Measurements from ENCODE around the gene DMBT1. TPM values are rescaled to one million over a fixed set of nuclear protein-coding genes. Genes with fewer than 3 reads are reported as not detected.
"Not testable (repeated sequence)": the region's sequence is repeated elsewhere in the genome, so short reads cannot be mapped to it uniquely, and the experiment has no call there.

The DMBT1 gene
- polyA plus RNA-seq, 1 donor (not counting 4 experiments of a cell fraction or from before 2014, with no cell fraction given), result 0.04 TPM

- dilution Hi-C loops (cut with MboI; ENCODE audit: extremely low pct_ligation_motif_present, low sequenced_read_pairs), result no loop called here
- FAIRE-seq, result no peak
Observed at GRCh38 chr10:122618461-122619165, 58.1 kb downstream of the DMBT1 start.

GRCh38 chr10:122620961-122621360 is 60.4 kb downstream of the DMBT1 start:
- H3K27me3 ChIP-seq (ENCODE audit: control insufficient read depth, extremely low read depth, insufficient read depth, low read length); H3K9me1 ChIP-seq (ENCODE audit: control insufficient read depth, extremely low read depth, insufficient read depth, low read length); H2AFZ ChIP-seq (ENCODE audit: control insufficient read depth, low read length); H4K20me1 ChIP-seq (ENCODE audit: control insufficient read depth, extremely low read depth, insufficient read depth, low read length); H3K27ac ChIP-seq (ENCODE audit: control insufficient read depth, insufficient read depth, low read length); H3K4me1 ChIP-seq (ENCODE audit: control insufficient read depth, extremely low read depth, insufficient read depth, low read length); H3K36me3 ChIP-seq (ENCODE audit: control insufficient read depth in 2 of 2, extremely low read depth in 1 of 2, insufficient read depth in 2 of 2, low read length in 2 of 2); H3K4me2 ChIP-seq (ENCODE audit: control insufficient read depth, extremely low read depth, insufficient read depth, low read depth, low read length); H3K9me3 ChIP-seq (ENCODE audit: control insufficient read depth, low read depth, low read length); FAIRE-seq; H3K79me2 ChIP-seq (ENCODE audit: control insufficient read depth, insufficient read depth, low read length); DNase-seq (ENCODE audit: low read depth, low spot score); H3K4me3 ChIP-seq (ENCODE audit: control insufficient read depth in 2 of 3, extremely low read depth in 1 of 3, insufficient read depth in 2 of 3, low read depth in 1 of 3, low read length in 3 of 3); H3K9ac ChIP-seq (ENCODE audit: control insufficient read depth, extremely low read depth, insufficient read depth, low read length); dilution Hi-C loops (cut with MboI; ENCODE audit: extremely low pct_ligation_motif_present, low sequenced_read_pairs): not testable (repeated sequence)

More at GRCh38 chr10:122618461-122619165, 58.1 kb downstream of the DMBT1 start:
- Histone ChIP-seq H3K4me1 (ENCODE audit: control insufficient read depth, extremely low read depth, insufficient read depth, low read length) (no peaks in the 10 kb centered on the region), H3K27me3 (ENCODE audit: control insufficient read depth, extremely low read depth, insufficient read depth, low read length) (peaks cover 3% of the 10 kb centered on the region), H3K27ac (ENCODE audit: control insufficient read depth, insufficient read depth, low read length) (no peak overlapping the region), H3K79me2 (ENCODE audit: control insufficient read depth, insufficient read depth, low read length) (no peaks in the 10 kb centered on the region), H3K4me2 (ENCODE audit: control insufficient read depth, extremely low read depth, insufficient read depth, low read depth, low read length) (no peak overlapping the region), H3K9me1 (ENCODE audit: control insufficient read depth, extremely low read depth, insufficient read depth, low read length) (no peaks in the 10 kb centered on the region), H2AFZ (ENCODE audit: control insufficient read depth, low read length) (no peak overlapping the region), H3K4me3 (ENCODE audit: control insufficient read depth in 2 of 3, extremely low read depth in 1 of 3, insufficient read depth in 2 of 3, low read depth in 1 of 3, low read length in 3 of 3) (no peak overlapping the region), H4K20me1 (ENCODE audit: control insufficient read depth, extremely low read depth, insufficient read depth, low read length) (no peaks in the 10 kb centered on the region), H3K9ac (ENCODE audit: control insufficient read depth, extremely low read depth, insufficient read depth, low read length) (no peak overlapping the region), H3K36me3 (ENCODE audit: control insufficient read depth in 2 of 2, extremely low read depth in 1 of 2, insufficient read depth in 2 of 2, low read length in 2 of 2) (no peaks in the 10 kb centered on the region), H3K9me3 (ENCODE audit: control insufficient read depth, low read depth, low read length) (no peaks in the 10 kb centered on the region)
- no peak for DNase-seq (ENCODE audit: low read depth, low spot score)
- TF ChIP-seq, protein P1, sequence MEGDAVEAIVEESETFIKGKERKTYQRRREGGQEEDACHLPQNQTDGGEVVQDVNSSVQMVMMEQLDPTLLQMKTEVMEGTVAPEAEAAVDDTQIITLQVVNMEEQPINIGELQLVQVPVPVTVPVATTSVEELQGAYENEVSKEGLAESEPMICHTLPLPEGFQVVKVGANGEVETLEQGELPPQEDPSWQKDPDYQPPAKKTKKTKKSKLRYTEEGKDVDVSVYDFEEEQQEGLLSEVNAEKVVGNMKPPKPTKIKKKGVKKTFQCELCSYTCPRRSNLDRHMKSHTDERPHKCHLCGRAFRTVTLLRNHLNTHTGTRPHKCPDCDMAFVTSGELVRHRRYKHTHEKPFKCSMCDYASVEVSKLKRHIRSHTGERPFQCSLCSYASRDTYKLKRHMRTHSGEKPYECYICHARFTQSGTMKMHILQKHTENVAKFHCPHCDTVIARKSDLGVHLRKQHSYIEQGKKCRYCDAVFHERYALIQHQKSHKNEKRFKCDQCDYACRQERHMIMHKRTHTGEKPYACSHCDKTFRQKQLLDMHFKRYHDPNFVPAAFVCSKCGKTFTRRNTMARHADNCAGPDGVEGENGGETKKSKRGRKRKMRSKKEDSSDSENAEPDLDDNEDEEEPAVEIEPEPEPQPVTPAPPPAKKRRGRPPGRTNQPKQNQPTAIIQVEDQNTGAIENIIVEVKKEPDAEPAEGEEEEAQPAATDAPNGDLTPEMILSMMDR (optimal IDR thresholded peaks at IDR 0.05 in 1 of 3, IDR thresholded peaks at IDR 0.05 in 1 of 3, conservative IDR thresholded peaks at IDR 0.05 in 1 of 3; ENCODE audit: extremely low read depth in 1 of 3, insufficient read depth in 2 of 3, low read length in 3 of 3), result no peak
- no peak for TF ChIP-seq EZH2 (IDR thresholded peaks at IDR 0.05; ENCODE audit: low read length)

GRCh38 chr10:122624546-122624945 is 64.0 kb downstream of the DMBT1 start:
- no peak for FAIRE-seq
- TF ChIP-seq EZH2 (IDR thresholded peaks at IDR 0.05; ENCODE audit: low read length), result no peak
- TF ChIP-seq, protein P1 (optimal IDR thresholded peaks at IDR 0.05 in 1 of 3, IDR thresholded peaks at IDR 0.05 in 1 of 3, conservative IDR thresholded peaks at IDR 0.05 in 1 of 3; ENCODE audit: extremely low read depth in 1 of 3, insufficient read depth in 2 of 3, low read length in 3 of 3), result no peak
- H3K27me3 ChIP-seq (ENCODE audit: control insufficient read depth, extremely low read depth, insufficient read depth, low read length), result peaks cover 3% of the 10 kb centered on the region
- H3K79me2 ChIP-seq (ENCODE audit: control insufficient read depth, insufficient read depth, low read length), result no peaks in the 10 kb centered on the region
- H3K36me3 ChIP-seq (ENCODE audit: control insufficient read depth in 2 of 2, extremely low read depth in 1 of 2, insufficient read depth in 2 of 2, low read length in 2 of 2), result no peaks in the 10 kb centered on the region
- H3K9ac ChIP-seq (ENCODE audit: control insufficient read depth, extremely low read depth, insufficient read depth, low read length), result no peak overlapping the region
- dilution Hi-C loops (cut with MboI; ENCODE audit: extremely low pct_ligation_motif_present, low sequenced_read_pairs), result no loop called here
- H3K9me3 ChIP-seq (ENCODE audit: control insufficient read depth, low read depth, low read length), result no peaks in the 10 kb centered on the region
- no peak overlapping the region for H3K27ac ChIP-seq (ENCODE audit: control insufficient read depth, insufficient read depth, low read length)
- H3K4me2 ChIP-seq (ENCODE audit: control insufficient read depth, extremely low read depth, insufficient read depth, low read depth, low read length), result no peak overlapping the region
- H3K9me1 ChIP-seq (ENCODE audit: control insufficient read depth, extremely low read depth, insufficient read depth, low read length), result no peaks in the 10 kb centered on the region
- H2AFZ ChIP-seq (ENCODE audit: control insufficient read depth, low read length), result no peak overlapping the region
- H4K20me1 ChIP-seq (ENCODE audit: control insufficient read depth, extremely low read depth, insufficient read depth, low read length), result no peaks in the 10 kb centered on the region
- no peak for DNase-seq (ENCODE audit: low read depth, low spot score)
- no peaks in the 10 kb centered on the region for H3K4me1 ChIP-seq (ENCODE audit: control insufficient read depth, extremely low read depth, insufficient read depth, low read length)
- H3K4me3 ChIP-seq (ENCODE audit: control insufficient read depth in 2 of 3, extremely low read depth in 1 of 3, insufficient read depth in 2 of 3, low read depth in 1 of 3, low read length in 3 of 3), result no peak overlapping the region

All from keratinocyte (primary cell).